Activated CD4-positive, alpha-beta T cell treated with anti-CD3 and anti-CD28 coated beads for 1 hour (primary cell): ENCODE data around the gene MINDY4.

ENCODE experiments used
- DNase-seq: peaks from one replicate; pipeline ENCODE4 v3.0.0-alpha.2; 2020

MINDY4 gene

GRCh38 chr7:30884881-30885280 is 113.7 kb downstream of the MINDY4 start:
- no peak for DNase-seq

GRCh38 chr7:30886608-30887011 is 115.4 kb downstream of the MINDY4 start:
- DNase-seq: no peak

GRCh38 chr7:30887464-30887872 is 116.3 kb downstream of the MINDY4 start:
- no peak for DNase-seq

GRCh38 chr7:30888747-30889146 is 117.5 kb downstream of the MINDY4 start:
- DNase-seq: no peak

GRCh38 chr7:30890226-30890625 is 119.0 kb downstream of the MINDY4 start:
- DNase-seq: no peak

- no peak for DNase-seq
These were observed 122.1 kb downstream of the MINDY4 start for GRCh38 chr7:30893357-30893756.

- no peak for DNase-seq
These were observed 122.8 kb downstream of the MINDY4 start for GRCh38 chr7:30894009-30894408.

GRCh38 chr7:30894866-30895605 is 123.8 kb downstream of the MINDY4 start:
- DNase-seq: no peak

- no peak for DNase-seq
These were observed 124.8 kb downstream of the MINDY4 start for GRCh38 chr7:30896036-30896435.

GRCh38 chr7:30896783-30897637 is 125.8 kb downstream of the MINDY4 start:
- no peak for DNase-seq

- DNase-seq: no peak
These were observed 126.6 kb downstream of the MINDY4 start for GRCh38 chr7:30897770-30898169.

- DNase-seq: no peak
These were observed 127.2 kb downstream of the MINDY4 start for GRCh38 chr7:30898411-30898810.

GRCh38 chr7:30899066-30899465 is 127.8 kb downstream of the MINDY4 start:
- DNase-seq: no peak

GRCh38 chr7:30899630-30900029 is 128.4 kb downstream of the MINDY4 start:
- no peak for DNase-seq

GRCh38 chr7:30900053-30900452 is 128.8 kb downstream of the MINDY4 start:
- DNase-seq: no peak

- DNase-seq: no peak
These were observed 129.7 kb downstream of the MINDY4 start for GRCh38 chr7:30900803-30901362.

- no peak for DNase-seq
These were observed 130.6 kb downstream of the MINDY4 start for GRCh38 chr7:30901856-30902255.

- no peak for DNase-seq
These were observed 131.2 kb downstream of the MINDY4 start for GRCh38 chr7:30902466-30902865.

- no peak for DNase-seq
These were observed 131.9 kb downstream of the MINDY4 start for GRCh38 chr7:30903146-30903545.

GRCh38 chr7:30904561-30904960 is 133.3 kb downstream of the MINDY4 start:
- DNase-seq: no peak

GRCh38 chr7:30905078-30906012 is 134.1 kb downstream of the MINDY4 start:
- no peak for DNase-seq

- DNase-seq: no peak
These were observed 134.8 kb downstream of the MINDY4 start for GRCh38 chr7:30906014-30906413.
